Brain microvascular endothelial cell (primary cell): ENCODE data around the gene IMMP2L.

Experiments used
- DNase-seq: peaks from one replicate; pipeline ENCODE4 v3.0.0-alpha.2; 2020
- H3K27ac ChIP-seq: fragments of 250-450 bp; sonication (Bioruptor Pico); 2 replicates; pipeline ENCODE4 v1.5.1; 2020; ENCODE audit warnings: mild to moderate bottlenecking, moderate library complexity
- H3K27me3 ChIP-seq: fragments of 250-450 bp; sonication (Bioruptor Pico); replicated peaks from 2 replicates; pipeline ENCODE4 v1.5.1; 2020; ENCODE audit warnings: mild to moderate bottlenecking
- H3K36me3 ChIP-seq: fragments of 250-450 bp; sonication (Bioruptor Pico); replicated peaks from 2 replicates; pipeline ENCODE4 v1.5.1; 2020; ENCODE audit warnings: mild to moderate bottlenecking
- H3K4me3 ChIP-seq: 2 replicates; pipeline ENCODE4 v1.5.1; 2011; ENCODE audit warnings: low read depth, mild to moderate bottlenecking, control low read depth, low read length, moderate library complexity
- in situ Hi-C: cut with HindIII; loops from 2 replicates; pipeline ENCODE4 v1.10.0; 2017; ENCODE audit warnings: low sequenced_read_pairs, low pct_ligation_motif_present
- TF ChIP-seq, protein P1 (sequence below): IDR thresholded peaks from 2 replicates; pipeline ENCODE4 v1.5.1; 2011; ENCODE audit warnings: low read depth, mild to moderate bottlenecking, moderate library complexity, low read length, control low read depth, inconsistent platforms; ENCODE audit errors: missing control alignments

The IMMP2L gene

DNA sequence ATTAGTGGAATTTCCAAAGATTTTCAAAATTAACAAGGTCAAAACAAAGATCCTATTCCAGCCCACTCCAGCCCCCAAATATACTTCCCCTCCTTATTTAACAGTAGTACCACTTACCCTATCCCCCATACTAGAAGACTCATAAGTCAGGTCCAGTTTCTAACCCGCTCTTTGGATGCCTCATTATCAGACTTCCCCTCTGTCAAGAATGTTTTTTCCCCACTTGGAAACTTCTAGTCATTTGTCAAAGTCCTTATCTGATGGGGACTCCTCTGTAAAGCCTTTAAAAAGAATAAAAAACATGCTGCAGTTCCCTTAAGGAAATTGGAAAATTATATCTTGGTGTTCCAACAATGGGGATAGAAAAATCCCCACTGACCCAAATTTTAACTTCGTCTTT is 70.1 kb downstream of the IMMP2L start:
- TF ChIP-seq, protein P1, sequence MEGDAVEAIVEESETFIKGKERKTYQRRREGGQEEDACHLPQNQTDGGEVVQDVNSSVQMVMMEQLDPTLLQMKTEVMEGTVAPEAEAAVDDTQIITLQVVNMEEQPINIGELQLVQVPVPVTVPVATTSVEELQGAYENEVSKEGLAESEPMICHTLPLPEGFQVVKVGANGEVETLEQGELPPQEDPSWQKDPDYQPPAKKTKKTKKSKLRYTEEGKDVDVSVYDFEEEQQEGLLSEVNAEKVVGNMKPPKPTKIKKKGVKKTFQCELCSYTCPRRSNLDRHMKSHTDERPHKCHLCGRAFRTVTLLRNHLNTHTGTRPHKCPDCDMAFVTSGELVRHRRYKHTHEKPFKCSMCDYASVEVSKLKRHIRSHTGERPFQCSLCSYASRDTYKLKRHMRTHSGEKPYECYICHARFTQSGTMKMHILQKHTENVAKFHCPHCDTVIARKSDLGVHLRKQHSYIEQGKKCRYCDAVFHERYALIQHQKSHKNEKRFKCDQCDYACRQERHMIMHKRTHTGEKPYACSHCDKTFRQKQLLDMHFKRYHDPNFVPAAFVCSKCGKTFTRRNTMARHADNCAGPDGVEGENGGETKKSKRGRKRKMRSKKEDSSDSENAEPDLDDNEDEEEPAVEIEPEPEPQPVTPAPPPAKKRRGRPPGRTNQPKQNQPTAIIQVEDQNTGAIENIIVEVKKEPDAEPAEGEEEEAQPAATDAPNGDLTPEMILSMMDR: no peak
- Histone ChIP-seq H3K36me3 (no peaks in the 10 kb centered on the region), H3K27me3 (no peaks in the 10 kb centered on the region), H3K27ac (no peak overlapping the region), H3K4me3 (no peak overlapping the region)
- no peak for DNase-seq
- in situ Hi-C loops: no loop called here

DNA sequence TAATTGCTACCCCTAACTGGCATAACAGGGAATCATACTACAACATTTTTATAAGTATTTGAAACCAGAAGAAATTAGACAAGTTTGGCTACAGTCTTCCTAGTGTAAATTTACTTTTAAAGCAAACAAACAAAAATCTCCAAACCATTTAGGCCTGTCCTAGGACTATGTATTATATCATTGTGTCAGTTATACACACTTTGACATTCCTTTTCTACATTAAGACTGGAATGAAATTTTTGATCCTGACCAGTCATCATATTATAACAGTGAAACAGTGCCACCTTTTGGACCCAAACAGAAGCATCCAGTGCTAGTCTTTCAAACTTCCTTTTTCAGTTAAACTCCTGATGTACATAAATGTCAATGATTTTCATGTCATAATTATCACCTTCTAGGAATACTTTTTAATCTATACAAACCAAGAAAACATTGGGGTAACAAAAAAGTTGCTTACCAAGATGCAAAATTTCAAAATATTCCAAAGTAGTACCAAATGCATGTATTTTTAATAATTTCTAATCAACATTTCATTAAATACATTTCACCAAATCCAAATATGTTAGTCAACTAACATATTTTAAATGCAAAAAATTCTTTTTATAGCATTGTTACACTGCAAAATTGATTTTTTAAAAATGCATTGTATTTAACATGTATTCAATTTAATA is 75.7 kb downstream of the IMMP2L start:
- in situ Hi-C loops: no loop called here
- no peak overlapping the region for H3K4me3 ChIP-seq
- peak; percentile 56 for DNase-seq
- H3K36me3 ChIP-seq: no peaks in the 10 kb centered on the region
- TF ChIP-seq, protein P1: peak; percentile 68
- H3K27ac ChIP-seq: peak overlapping the region; percentile 21
- no peaks in the 10 kb centered on the region for H3K27me3 ChIP-seq

DNA sequence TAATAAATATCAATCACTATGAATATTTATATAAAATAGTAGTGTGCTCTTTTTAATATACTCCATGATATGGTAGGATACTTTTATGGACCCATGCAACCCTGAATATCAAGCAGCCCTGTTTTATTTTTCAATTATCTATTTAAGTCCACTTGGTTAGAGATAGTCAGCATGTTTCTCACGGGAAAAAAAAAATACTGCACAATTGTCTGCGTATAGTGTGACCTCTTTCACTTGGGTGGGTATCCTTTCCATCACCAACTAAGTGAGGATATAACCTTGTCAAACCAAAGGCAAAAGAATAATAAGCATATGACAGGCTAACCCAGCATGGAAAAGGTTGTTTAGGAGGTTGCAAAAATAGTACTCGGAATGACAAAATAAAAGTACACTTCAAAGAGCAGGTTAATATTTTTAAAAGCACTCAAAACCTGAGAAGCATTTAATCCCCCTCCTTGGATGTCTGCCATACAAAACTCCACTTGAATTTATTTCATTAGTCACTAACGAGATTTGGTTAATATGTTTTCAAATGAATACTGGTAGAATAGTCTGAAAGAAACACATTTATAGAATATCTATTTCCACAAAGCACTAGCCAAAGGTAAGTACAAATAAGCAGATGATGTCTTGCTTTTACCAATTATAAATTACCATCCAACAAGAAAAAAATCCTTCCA is 76.5 kb downstream of the IMMP2L start:
- Histone ChIP-seq H3K27ac (peak overlapping the region; percentile 21), H3K4me3 (no peak overlapping the region), H3K27me3 (no peaks in the 10 kb centered on the region), H3K36me3 (no peaks in the 10 kb centered on the region)
- in situ Hi-C loops: no loop called here
- no peak for DNase-seq
- TF ChIP-seq, protein P1: no peak

DNA sequence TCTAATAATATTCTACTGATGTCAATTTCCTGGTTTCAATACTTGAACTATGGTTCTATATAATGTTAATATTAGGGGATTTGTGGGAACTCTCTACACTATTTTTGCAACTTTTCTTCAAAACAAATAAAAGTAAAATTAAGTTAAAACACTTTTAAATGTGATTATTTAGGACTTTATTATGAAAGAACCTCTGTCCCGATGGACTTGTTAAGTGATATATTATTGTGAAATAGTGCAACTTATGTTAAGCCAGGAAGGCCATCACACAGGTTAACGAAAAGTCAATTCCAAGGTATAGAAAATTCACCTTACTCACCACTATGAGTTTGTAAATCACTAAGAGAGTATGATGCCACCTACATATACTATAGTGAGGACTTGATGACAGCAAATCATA is 79.2 kb downstream of the IMMP2L start:
- Histone ChIP-seq H3K27ac (no peak overlapping the region), H3K36me3 (no peaks in the 10 kb centered on the region), H3K4me3 (no peak overlapping the region), H3K27me3 (no peaks in the 10 kb centered on the region)
- DNase-seq: no peak
- in situ Hi-C loops: no loop called here
- TF ChIP-seq, protein P1: no peak

DNA sequence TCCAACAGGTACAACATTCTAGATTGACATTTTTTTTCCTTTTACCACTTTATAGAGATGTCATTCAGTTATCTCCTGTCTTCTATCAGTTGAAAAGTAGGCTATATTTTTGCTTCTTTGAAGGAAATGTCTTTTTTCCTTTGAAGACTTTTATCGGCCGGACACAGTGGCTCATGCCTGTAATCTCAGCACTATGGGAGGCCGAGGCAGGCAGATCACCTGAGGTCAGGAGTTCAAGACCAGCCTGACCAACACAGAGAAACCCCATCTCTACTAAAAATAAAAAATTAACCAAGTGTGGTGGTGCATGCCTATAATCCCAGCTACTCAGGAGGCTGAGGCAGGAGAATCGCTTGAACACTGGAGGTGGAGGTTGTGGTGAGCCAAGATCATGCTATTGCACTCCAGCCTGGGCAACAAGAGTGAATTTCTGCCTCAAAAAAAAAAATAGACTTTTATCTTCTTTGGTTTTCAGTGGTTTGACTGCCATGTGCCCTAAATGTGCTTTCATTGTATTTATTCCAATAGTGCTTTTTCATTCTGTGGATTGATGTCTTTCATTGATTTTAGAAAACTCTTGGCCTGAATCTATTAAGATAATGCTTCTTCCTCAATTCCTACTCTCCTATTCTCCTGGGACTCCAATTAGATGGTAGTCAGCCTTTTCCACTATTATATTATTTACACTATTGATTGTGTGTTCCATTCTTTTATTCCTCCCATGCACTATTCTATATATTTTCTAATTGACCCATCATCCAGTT is 84.6 kb downstream of the IMMP2L start:
- no peaks in the 10 kb centered on the region for H3K36me3 ChIP-seq
- no peak for DNase-seq
- no peak overlapping the region for H3K27ac ChIP-seq
- in situ Hi-C loops: no loop called here
- no peak overlapping the region for H3K4me3 ChIP-seq
- no peaks in the 10 kb centered on the region for H3K27me3 ChIP-seq
- TF ChIP-seq, protein P1: no peak
